ENCODE data around the gene CFAP97. TPM values are rescaled to one million over a fixed set of nuclear protein-coding genes. Genes with fewer than 3 reads are reported as not detected.

CFAP97 gene
- total and polyA plus RNA-seq, 9 donors: 14.1 to 57.6 (median 38.2) TPM

DNA sequence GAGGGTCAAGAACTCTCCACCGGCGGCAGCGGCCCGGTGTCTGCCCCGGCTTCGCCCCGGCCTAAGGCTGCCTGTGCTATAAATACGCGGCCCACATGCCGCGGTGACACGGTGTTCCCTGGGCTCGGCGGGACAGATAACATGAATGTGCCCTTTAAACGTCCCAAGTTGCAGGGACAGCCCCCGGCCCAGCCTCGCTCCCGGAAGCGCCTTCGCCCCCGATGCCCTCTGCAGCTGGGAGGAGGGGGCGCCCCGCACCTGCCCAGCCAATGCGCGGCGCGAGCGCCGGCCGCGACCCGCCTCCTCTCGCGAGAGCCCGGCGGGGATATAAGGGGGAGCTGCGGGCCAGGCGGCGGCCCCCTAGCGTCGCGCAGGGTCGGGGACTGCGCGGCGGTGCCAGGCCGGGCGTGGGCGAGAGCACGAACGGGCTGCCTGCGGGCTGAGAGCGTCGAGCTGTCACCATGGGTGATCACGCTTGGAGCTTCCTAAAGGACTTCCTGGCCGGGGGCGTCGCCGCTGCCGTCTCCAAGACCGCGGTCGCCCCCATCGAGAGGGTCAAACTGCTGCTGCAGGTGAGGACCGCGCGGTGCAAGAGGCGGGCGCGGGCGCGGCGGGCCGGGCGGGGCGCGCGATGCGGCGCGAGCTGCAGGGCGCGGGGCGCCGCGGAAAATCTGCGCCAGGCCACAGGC, 60.7 kb downstream of the CFAP97 start, which contains the start of gene SLC25A4:
Gene SLC25A4, plus strand, starts transcription at position 355 of the 689 bp plus-strand sequence. Its CDS starts 107 bp downstream, at position 462.
- no peaks in the 10 kb centered on the region for H3K36me3 ChIP-seq
- H3K9me3 ChIP-seq: no peaks in the 10 kb centered on the region
- no peak for TF ChIP-seq EP300 (IDR thresholded peaks at IDR 0.05)
- TF ChIP-seq POLR2A (IDR thresholded peaks at IDR 0.05): peak; percentile 84
- peak; percentile 44 to 90 (median 78) for TF ChIP-seq CTCF (IDR thresholded peaks at IDR 0.05)
- peak; percentile 86 to 92 (median 89) for DNase-seq
- no peaks in the 10 kb centered on the region for H3K27me3 ChIP-seq
- intact Hi-C loops (cut with DNase I): loop anchor here in 1 of 4 donors (10.0 kb wide), 1 partner anchor 52 kb away; no protein-coding TSS in a partner anchor
- WGBS, 3 donors: 0 to 1% (median 1%) methylated on average over 62 to 86 of the region's 87 CpGs
- H3K4me3 ChIP-seq: peak within 1 kb of the TSS; percentile 76
- peak within 1 kb of the TSS; percentile 25 to 36 for H3K27ac ChIP-seq
- peaks cover 4% of the 10 kb centered on the region for H3K4me1 ChIP-seq (ENCODE audit: insufficient read depth)

DNA sequence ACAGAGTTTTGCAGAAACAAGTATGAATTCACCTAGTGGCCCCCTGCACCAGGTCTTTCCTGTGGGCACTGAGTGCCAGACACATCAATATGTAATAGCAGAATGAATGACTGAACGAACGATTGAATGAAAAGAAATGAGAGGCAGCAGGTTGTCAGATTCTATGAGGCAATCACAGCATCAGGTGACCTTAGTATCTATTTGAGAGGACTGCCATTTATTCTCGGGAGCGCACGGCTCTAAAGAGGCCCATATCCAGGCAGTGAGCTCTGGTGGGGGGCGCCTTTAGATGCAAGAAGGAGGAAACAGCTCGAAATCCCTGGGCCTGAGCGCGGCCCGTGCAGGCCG, 61.3 kb downstream of the CFAP97 start:
- intact Hi-C loops (cut with DNase I): loop anchor here in 1 of 4 donors (10.0 kb wide), 1 partner anchor 52 kb away; no protein-coding TSS in a partner anchor
- DNase-seq: no peak
- peak overlapping the region in 1 of 2 donors; percentile 25 for H3K27ac ChIP-seq
- no peak for TF ChIP-seq EP300 (IDR thresholded peaks at IDR 0.05)
- TF ChIP-seq CTCF (IDR thresholded peaks at IDR 0.05): no peak
- no peak for TF ChIP-seq POLR2A (IDR thresholded peaks at IDR 0.05)
- 7 to 11% (median 10%) methylated on average over 11 of the region's 11 CpGs for WGBS, 3 donors
- H3K36me3 ChIP-seq: no peaks in the 10 kb centered on the region
- no peaks in the 10 kb centered on the region for H3K9me3 ChIP-seq
- peaks cover 5% of the 10 kb centered on the region for H3K4me1 ChIP-seq (ENCODE audit: insufficient read depth)
- no peaks in the 10 kb centered on the region for H3K27me3 ChIP-seq
- peak overlapping the region; percentile 76 for H3K4me3 ChIP-seq

GRCh38 chr4:185141777-185142176, 62.0 kb downstream of the CFAP97 start:
- Histone ChIP-seq H3K4me1 (ENCODE audit: insufficient read depth) (peaks cover 5% of the 10 kb centered on the region), H3K36me3 (no peaks in the 10 kb centered on the region), H3K4me3 (no peak overlapping the region), H3K9me3 (no peaks in the 10 kb centered on the region), H3K27ac (no peak overlapping the region), H3K27me3 (no peaks in the 10 kb centered on the region)
- intact Hi-C loops (cut with DNase I): loop anchor here in 1 of 4 donors (10.0 kb wide), 1 partner anchor 53 kb away; no protein-coding TSS in a partner anchor
- no peak for DNase-seq
- TF ChIP-seq CTCF (IDR thresholded peaks at IDR 0.05): no peak
- TF ChIP-seq POLR2A (IDR thresholded peaks at IDR 0.05): no peak
- TF ChIP-seq EP300 (IDR thresholded peaks at IDR 0.05): no peak
- 89 to 94% (median 89%) methylated on average over 6 of the region's 6 CpGs for whole genome bisulfite sequencing, 3 donors

- DNase-seq: no peak
- no peaks in the 10 kb centered on the region for H3K36me3 ChIP-seq
- H3K9me3 ChIP-seq: no peaks in the 10 kb centered on the region
- intact Hi-C loops (cut with DNase I): loop anchor here in 1 of 4 donors (10.0 kb wide), 1 partner anchor 55 kb away; no protein-coding TSS in a partner anchor
- no peak overlapping the region for H3K4me3 ChIP-seq
- WGBS, 3 donors: 81 to 91% (median 88%) methylated on average over 6 of the region's 6 CpGs
- TF ChIP-seq CTCF (IDR thresholded peaks at IDR 0.05) (no peak), EP300 (IDR thresholded peaks at IDR 0.05) (no peak), POLR2A (IDR thresholded peaks at IDR 0.05) (no peak)
- no peaks in the 10 kb centered on the region for H3K27me3 ChIP-seq
- H3K27ac ChIP-seq: no peak overlapping the region
- H3K4me1 ChIP-seq (ENCODE audit: insufficient read depth): peaks cover 5% of the 10 kb centered on the region
Measured at GRCh38 chr4:185139736-185140135, 64.1 kb downstream of the CFAP97 start.

Data from ovary (tissue), 9 donors.